ENCODE data around the gene SHQ1.

- TF ChIP-seq, protein P1, sequence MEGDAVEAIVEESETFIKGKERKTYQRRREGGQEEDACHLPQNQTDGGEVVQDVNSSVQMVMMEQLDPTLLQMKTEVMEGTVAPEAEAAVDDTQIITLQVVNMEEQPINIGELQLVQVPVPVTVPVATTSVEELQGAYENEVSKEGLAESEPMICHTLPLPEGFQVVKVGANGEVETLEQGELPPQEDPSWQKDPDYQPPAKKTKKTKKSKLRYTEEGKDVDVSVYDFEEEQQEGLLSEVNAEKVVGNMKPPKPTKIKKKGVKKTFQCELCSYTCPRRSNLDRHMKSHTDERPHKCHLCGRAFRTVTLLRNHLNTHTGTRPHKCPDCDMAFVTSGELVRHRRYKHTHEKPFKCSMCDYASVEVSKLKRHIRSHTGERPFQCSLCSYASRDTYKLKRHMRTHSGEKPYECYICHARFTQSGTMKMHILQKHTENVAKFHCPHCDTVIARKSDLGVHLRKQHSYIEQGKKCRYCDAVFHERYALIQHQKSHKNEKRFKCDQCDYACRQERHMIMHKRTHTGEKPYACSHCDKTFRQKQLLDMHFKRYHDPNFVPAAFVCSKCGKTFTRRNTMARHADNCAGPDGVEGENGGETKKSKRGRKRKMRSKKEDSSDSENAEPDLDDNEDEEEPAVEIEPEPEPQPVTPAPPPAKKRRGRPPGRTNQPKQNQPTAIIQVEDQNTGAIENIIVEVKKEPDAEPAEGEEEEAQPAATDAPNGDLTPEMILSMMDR (IDR thresholded peaks at IDR 0.05): no peak
- no peak for TF ChIP-seq POLR2A (IDR thresholded peaks at IDR 0.05)
Observed at GRCh38 chr3:72727172-72727571, 121.1 kb downstream of the SHQ1 start.

Data from heart left ventricle (tissue), 13 donors.